8988T (cell line): Measurements from ENCODE around the gene ANXA2R.
"Not testable (repeated sequence)": the region's sequence is repeated elsewhere in the genome, so short reads cannot be mapped to it uniquely, and the experiment has no call there.

Experiments used
- DNase-seq: peaks from one replicate; pipeline ENCODE4 v3.0.0; 2011

The ANXA2R gene

DNA sequence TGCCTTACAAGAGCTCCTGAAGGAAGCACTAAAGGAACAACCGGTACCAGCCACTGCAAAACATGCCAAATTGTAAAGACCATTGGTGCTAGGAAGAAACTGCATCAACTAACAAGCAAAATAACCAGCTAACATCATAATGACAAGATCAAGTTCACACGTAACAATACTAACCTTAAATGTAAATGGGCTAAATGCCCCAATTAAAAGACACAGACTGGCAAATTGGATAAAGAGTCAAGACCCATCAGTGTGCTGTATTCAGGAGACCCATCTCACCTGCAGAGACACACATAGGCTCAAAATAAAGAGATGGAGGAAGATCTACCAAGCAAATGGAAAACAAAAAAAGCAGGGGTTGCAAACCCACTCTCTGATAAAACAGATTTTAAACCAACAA lies 15.0 kb upstream of the ANXA2R start:
- DNase-seq: not testable (repeated sequence)

DNA sequence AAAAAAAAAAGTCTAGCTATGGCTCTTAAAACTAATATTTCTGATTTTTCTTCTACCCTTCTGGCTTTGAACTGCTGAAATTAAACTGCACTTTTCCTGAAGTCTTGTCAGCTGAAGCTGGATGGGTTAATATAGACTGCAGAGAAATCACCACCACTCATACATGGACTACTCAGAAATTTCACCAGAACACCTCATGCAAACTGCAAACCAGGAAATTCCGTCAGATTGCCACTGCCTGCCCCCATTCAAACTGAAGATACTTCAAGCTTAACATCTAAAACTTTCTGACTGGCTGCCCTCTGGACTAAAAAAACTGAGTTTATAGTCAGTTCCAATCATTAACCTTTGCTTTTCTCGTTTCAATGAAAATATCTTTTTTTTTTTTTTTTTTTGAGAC lies 11.6 kb upstream of the ANXA2R start:
- no peak for DNase-seq

DNA sequence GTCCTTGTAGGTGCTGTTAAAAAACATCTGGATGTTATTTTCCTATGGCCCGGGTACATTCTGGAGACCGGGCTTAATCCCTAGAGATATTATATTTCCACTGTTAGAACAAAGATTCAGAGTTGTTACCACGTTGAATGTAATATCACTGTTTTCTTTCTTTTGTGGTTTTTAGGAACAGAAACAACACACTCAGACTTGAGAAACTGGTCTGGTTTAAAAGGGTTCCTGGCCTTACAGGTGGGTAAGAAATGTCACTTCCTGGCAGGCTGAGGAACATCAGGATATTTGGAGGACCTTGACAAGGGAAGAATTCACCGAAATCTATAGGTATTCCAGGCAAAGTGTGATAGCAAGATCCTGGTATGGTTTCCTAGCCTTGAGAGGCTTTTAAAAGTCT lies 10.3 kb upstream of the ANXA2R start:
- DNase-seq: no peak

DNA sequence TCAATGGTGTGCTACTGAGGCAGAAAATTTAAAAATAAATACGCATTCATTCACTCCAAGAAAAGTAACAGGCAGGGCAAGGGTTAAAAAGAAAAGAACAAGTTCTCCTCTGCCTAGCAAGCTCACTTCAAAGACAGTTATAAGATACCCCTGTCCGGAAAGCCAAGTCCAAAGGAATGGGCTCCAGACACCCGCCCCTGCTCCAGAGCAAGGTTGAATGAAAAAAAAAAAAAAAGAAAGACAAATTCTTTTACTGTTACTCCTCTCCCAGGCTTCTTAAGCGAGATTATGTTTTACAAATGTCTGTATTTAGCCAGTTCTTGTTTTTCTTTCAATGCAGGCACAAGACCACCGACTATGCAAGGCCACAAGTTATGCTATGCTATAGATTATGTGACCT lies 9.1 kb upstream of the ANXA2R start:
- DNase-seq: no peak

DNA sequence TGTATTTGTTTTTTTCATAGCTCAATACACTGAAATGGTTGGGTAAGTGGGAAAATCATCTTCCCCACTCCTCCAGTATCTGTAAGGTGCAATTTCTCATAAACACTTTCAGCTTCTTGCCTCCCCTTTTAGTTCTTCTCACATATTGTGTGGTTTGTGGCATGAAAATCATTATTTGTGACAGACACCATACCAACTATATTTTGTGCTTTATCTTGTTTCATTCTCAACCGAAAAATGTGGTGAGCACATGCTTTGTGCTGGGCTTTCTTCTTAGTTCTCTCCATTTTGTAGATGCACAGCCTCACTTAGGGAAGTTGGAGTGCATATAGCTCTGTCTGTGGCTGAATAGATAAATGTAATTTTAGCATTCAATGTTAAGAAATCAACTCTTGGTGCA lies 6.4 kb upstream of the ANXA2R start:
- DNase-seq: no peak

DNA sequence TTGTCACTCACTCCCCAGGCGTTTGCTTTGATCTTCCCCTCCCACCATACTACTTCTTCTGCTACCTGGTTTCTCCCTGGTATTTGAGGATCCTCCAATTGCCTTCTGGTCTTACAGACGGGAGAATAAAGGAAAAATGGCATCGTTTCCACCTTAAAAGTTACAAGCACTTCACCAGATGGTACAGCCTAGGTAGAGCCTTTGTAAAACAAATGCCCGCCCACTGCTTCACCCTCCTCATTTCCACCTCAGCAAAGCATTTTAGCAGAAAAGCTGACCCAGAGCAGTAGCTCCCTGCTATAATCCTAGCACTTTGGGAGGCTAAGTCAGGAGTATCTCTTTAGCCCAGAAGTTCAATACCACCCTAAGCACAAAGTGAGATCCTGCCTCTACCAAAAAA lies 5.1 kb upstream of the ANXA2R start:
- no peak for DNase-seq

DNA sequence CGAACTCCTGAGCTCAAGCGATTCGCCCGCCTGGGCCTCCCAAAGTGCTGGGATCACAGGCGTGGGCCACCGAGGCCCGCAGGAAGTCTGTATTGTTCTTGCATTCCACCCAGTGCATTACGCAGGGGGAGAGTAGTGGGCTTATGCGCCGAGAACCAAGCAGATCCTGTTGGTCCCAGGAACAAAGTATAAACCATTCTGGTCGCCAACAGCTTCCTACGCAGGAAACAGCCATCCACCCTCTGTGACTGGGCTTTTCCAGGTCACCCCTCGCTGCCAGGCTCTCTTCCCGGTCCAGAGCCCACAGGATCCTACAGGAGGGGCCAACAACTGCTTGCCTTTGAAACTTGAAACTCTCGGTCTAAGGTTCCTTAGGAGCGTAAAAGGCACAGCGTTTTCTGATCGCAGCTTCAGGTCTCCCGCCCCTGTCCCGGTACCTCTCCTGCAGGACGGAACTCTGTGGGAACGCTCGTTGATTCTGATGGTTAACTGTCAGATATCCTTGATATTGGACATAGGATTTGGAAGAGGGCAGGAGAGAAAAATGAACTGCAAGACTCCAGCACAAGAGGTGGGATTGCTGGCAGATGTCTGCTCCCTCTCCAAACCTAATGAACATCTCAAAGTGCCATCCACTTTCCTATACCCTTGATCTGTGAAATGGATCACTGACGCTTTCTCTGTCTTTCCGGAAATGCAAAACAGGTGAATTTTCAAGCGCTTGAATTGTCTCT lies 4.2 kb upstream of the ANXA2R start:
- DNase-seq: no peak

DNA sequence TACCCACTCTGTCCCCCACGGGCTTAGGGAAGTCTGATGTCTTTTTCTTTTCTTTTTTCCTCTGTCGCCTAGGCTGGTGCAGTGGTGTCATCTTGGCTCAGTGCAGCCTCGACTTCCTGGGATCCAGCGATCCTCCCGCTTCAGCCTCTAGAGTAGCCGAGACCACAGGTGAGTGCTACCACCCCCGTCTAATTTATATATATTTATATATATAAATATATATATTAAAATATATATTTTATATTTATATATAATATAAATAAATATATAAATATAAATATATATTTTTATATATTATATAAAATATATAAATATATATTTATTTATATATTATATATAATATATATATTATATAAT lies 3.3 kb upstream of the ANXA2R start:
- DNase-seq: no peak

DNA sequence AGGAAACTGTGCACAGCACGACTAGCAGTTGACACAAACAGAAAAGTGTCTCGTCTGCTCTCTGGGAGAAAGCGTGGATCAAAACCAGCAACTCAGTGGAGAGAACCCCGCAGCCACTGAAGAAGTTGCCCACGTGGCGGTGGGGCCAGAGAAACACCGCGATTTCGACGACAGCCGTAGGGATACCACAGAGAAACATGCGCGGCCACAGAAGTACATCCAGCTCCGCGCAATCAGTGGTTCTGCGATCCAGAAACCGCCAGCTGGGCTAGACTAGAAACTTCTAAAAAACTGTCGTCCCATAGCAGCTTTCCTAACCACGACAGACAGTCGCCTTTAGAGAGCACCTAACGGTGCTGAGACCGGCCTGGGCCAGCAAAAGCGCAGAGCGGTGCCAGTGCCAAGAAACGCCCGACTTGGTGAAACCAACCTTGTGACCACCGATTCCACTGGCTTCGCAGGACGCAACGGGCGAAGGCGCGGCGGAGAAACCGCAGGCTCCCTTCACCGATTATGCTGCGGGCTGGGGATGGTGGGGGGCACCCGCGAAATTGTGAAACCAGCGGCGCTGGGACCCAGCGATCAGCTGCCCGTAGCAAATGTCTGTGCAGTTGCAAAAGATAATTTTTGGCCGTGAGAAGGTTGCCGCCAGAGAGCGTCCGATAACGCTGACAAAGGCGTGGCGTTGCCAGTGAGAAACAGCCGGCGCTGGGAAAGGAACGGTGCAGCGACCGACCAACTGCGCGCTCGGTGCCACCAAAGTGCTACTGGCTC lies 2.7 kb upstream of the ANXA2R start:
- DNase-seq: no peak

DNA sequence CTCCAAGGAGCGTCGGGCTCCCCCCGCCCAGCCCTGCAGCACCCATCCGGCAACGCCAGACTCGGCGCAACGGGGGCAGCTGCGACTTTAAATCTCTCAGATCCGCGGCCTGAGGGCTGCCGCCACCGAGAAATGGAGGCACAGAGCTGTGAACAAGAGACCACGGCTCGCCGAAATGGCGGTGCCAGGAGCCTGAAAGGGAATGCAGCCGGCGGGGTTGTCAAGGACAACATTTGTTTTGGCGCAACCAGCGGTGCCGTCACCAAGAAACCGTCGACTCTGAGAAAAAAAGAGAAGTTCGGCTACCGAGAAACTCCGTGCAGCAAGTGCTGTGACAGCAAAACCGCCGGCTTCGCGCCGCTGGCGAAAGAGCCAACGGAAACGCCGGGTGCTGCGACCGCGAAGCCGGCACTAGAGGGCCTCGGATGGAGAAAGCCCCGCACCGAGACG lies 2.1 kb upstream of the ANXA2R start:
- no peak for DNase-seq

DNA sequence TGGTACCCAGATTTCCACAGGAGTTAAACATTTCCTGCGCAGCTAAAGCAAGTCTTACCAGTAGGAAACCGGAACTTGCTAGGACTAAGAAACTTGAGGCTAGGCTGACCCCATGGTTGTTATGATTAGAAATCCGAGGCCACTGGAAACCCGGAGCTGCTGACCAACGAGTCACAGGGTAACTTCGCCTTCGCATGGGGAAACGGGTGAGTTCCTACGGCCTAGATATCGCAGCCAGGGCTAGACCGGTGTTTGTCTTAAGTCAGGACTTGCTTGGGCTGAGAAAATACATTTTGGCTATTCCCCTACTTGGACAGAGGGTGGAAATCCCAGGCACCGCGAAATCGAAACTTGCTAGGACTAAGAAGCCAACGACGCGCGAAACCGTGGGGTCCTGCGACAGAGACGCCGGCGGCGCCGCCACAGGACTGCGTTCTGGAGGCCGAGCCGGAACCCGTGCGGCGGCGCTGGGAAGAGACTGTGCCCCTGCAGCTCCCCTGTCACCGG lies 1.6 kb upstream of the ANXA2R start:
- no peak for DNase-seq

DNA sequence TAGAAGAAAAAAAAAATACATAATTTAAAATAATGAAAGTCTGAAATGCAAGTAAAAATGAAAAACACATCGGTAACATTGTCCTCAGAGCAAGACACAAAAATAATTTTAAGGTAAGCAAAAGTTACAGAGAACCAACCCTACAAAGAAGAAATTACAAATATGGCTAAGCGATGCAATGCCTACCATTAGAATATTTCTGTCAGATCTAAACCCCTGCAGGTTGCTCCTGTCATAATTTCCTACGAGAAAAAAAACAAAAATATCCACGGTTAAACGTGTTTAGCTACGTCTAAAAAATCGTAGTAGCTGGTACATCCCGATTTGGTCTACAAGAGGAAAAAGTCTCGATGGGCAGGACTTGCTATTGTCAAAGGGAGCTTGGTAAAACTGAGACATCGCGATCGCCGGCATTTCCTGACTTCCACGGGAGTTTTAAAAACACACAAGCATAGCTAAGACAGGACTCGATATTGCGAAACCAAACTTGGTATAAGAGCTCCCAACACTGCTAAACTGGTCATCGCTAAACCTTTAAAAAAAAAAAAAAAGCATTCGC lies 1.1 kb upstream of the ANXA2R start:
- no peak for DNase-seq

DNA sequence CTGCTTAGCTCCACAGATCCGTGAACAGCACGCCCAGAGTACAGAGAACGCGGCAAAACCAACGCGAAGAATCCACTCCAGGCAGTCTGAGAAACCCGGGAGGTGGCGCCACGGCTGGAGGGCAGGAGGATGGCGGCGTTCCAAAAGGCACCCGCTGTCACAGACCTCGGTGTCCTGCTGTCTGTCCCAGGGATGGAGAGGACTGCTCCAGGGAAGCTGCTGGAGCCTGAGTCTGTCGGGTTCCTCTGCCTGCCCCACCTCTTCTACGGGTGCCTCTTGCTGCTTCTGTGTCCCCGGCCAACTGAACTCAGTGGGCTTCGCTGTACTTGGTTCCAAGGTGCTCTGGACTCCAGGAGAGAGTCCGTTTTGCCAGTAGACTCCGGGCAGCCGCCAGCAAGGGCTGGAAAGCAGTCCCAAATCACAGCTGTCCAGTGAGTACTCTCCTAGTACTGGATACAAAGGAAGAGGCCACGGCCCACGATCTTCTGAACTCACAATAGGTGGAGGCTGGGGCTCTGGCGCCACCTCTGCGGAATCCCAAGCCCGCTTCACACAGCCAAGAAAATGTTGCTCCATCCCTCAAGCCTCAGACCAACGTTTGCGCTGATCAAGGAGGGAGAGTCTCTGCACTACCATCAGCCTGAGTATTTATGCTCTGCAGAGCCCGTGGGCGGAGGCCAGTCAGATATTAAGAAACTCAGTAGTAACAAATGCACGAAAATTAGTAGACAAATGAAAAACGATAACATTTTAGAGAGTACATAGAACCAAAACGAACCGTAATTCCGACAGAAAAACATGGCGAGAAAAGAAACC lies 440 bp downstream of the ANXA2R start:
- DNase-seq: no peak

DNA sequence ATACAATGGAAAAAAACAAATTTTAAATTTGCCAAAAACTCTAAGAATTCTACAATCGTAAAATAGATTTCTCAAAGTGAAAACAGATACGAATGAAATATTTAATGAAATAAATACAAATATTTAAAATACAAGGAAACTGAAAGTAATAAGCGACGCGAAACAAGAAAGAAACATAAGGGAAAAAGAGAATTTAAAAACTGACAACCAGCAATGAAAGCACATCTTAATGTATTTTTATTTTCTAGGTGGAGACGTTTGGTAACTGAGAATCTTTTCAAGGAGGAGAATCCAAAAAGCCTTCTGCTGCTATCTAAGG lies 1.0 kb downstream of the ANXA2R start:
- DNase-seq: no peak

DNA sequence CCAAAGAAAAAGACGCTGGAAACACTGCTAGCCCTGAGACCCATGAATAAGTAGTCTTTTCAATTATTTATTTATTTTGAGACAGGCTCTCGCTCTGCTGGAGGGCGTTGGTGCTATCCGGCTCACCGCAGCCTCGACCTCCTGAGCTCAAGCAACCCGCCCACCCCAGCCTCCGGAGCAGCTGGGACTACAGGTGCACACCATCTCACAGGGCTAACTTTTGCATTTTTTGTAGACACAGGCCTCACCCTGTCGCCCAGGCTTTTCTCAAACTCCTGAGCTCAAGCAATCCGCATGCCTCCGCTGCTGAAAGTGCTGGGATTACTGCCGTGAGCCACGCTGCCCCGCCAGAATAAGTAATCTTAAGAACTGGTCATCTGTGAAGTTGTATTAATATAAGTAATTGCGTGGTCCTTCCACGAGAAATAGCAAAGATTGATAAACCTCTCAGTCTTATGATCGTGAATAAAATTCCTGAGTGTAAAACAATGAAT lies 1.6 kb downstream of the ANXA2R start:
- no peak for DNase-seq

DNA sequence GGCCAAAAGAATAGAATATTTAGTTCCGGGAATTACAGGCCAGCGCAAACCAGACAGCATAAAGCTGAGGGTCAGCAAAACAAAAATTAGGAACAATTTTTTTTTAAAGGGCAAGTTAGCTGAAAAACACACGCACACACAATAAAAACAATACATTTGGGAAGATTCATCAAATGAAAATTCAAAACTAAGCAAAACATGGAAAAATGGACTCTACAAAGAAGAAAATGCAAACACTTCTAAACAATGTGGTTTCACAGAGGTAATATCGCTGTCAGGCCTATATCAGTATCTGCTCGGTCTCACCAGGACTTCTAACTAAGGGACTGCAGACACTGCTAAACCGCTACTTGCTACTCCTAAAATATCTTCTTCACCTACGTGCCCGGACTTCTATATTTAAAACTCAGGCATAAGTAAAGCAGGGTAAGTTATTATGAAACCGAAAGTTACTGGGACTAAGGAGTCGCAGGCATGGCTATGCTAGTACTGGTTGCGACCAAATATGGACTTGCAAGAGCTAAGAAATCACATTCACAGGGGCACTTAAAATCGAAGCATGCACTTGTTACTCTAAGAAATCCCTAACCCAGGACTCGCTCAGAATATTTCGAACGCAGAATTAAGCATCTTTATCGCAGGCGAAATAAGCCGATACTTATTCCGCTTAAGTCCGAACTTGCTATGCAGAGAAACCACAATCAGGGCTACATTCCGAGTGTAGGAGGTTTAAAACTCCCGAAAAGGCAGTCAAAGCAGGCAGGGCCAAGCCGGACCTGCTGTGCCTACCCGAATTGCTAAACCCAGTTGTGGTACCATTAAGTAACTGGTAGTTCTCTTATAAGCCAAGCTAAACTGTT lies 2.3 kb downstream of the ANXA2R start:
- DNase-seq: no peak

DNA sequence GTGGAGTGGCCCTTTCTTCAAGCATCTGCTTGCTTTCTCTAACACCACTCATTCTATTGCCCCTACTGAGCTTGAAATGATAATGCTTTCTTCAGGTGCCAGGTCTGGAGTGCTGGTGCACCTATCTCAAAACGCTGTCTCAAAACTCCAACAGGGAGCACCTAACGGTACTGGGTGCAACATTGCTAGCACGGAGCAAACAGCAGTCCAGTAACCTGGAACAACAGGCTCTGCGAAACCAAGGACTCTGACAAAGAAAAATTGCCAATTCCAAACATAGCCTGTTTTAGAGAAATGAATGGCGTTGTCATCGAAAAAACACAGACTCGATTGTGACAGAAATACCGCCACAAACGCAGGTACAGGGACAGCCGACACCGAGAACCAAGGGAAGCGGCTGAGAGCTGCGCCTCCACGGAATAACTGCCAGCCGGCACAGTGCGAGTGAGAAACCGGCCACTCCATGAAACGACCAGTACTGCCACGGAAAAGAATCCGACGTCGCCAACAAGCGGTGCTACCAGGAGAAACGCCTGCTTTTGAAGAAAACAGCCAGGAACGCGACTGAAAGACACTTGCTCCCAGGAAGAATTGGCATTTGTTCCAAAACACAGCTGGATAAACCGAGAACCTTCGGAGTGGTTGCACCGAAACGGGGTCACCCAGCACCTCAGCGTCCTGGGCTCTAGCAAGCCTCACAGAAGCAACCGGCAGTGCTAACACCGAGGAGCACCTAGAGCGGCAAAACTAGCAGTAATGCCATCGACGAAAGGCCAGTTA lies 3.1 kb downstream of the ANXA2R start:
- no peak for DNase-seq

DNA sequence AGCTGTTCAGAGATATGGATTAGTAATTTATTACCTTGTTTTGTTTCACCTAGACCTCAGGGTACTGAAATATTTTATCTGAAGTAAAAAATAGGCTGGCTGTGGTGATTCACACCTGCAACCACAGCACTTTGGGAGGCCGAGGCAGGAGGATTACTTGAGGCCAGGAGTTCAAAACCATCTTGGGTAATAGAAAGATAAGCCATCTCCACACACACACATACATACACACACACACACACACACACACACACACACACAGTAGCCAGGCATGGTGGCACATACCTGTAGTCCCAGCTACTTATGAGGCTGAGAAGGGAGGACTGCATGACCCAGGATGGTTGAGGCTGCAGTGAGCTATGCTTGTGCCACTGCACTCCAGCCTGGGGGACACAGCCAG lies 3.7 kb downstream of the ANXA2R start:
- no peak for DNase-seq

DNA sequence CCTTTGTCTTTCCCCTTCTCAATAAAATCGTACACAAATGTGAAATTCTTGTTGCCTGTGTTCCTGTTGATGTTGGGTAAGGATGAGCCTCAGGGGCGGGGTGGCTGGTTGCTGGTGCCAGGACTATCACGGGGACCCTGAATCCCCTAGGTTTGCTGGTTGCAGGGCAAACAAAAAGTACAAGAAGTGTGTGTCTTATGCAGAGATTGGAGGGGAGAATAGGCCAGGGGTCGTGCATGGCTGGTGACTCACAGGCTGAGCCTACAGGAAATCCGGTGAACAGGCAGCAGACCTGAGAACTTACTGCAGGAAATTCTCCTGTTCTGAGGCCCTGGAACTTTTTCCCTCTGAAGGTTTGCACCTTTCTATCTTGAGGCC lies 5.5 kb downstream of the ANXA2R start:
- no peak for DNase-seq

DNA sequence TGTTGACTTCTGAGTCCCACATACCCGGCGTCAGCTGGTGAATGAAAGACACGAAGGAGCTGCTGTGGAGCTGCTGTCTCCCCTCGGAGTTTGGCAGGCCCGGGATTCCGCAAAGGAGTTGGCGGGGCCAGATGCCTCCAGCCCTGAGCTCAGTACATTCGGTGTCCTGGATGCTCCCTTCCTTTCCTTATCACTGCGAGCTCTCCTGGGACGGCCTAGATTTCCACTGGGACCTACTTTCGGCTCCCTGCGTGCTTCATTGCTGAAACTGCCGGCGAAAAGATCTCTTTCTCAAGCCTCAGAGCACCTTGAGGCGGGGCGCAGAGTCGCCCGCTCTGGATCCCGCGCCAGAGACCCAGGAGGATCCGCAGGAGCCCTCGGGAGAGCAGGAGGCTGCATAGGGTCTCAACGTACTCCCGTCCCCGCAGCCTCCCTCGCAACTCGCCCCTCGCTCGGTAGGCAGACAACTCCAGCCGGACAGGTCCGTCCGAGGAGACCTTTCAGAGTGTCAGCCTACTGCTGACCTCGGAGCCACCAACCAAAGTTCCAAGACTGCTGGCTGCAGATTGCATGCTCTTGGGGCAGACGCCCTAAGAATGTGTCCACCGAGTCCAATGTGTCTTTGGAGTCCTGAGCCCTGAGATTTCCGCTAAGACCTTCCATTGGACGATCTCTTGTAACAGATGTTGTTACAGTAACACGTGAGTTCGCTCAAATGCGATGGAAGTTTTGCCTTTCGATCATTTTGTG lies 6.1 kb downstream of the ANXA2R start:
- DNase-seq: no peak
